A549 (cell line): ENCODE results near the gene TCF4. TPM values are rescaled to one million over a fixed set of nuclear protein-coding genes. Genes with fewer than 3 reads are reported as not detected.

ENCODE experiments used
- ATAC-seq, 2 experiments: fragments of 200-7000 bp in 1 of 2; fragments of >200 bp in 1 of 2; cut with Nextera tagmentation in 1 of 2; cut with Tn5 transposase in 1 of 2; 3 replicates each; pipeline versions ENCODE4 v1.8.0 to v1.9.1; 2018 to 2020; ENCODE audit warnings: mild to moderate bottlenecking in 1 of 2, moderate library complexity in 1 of 2
- CTCF ChIA-PET: fragments of 300-600 bp; sonication (Branson Sonifier 250); formaldehyde crosslinking; extraction: SDS; loops from one replicate; lab custom pipeline; 2021; ENCODE audit warnings: antibody characterized with exemption, inconsistent platforms; lab: Yijun Ruan, JAX
- POLR2A ChIA-PET: fragments of 350-600 bp; formaldehyde crosslinking; extraction: SDS; loops from one replicate; lab custom pipeline; 2021; ENCODE audit warnings: antibody characterized with exemption, inconsistent platforms; lab: Yijun Ruan, JAX
- DNase-seq, 2 experiments: peaks; one replicate each; pipeline versions ENCODE4 v3.0.0 to v3.0.0-alpha.2; 2011 to 2016; ENCODE audit warnings: low read depth in 1 of 2, low spot score in 1 of 2
- FAIRE-seq: peaks from 2 replicates; lab custom pipeline; 2011; peaks lifted over from hg19 to GRCh38; lab: Jason Lieb, UNC
- H3K27ac ChIP-seq, 2 experiments: fragments of >200 bp; sonication (Bioruptor Twin); formaldehyde crosslinking; 3 replicates each; pipeline ENCODE4 v1.5.1; 2016 to 2017
- H3K4me1 ChIP-seq: fragments of >200 bp; sonication (Bioruptor Twin); formaldehyde crosslinking; 3 replicates; pipeline ENCODE4 v1.6.1; 2016
- H3K4me2 ChIP-seq: fragments of >200 bp; sonication (Bioruptor Twin); formaldehyde crosslinking; 3 replicates; pipeline ENCODE4 v1.6.1; 2016
- H3K4me3 ChIP-seq: fragments of >200 bp; sonication (Bioruptor Twin); formaldehyde crosslinking; 3 replicates; pipeline ENCODE4 v1.5.1; 2016
- H3K9me3 ChIP-seq: fragments of >200 bp; sonication (Bioruptor Twin); formaldehyde crosslinking; 3 replicates; pipeline ENCODE4 v1.6.1; 2016
- BHLHE40 ChIP-seq: IDR thresholded peaks from 2 replicates; pipeline ENCODE4 v1.6.1; 2012; ENCODE audit warnings: low read depth, low read length, inconsistent platforms
- EHF ChIP-seq: fragments of 250-450 bp; sonication (Bioruptor Pico); IDR thresholded peaks from 2 replicates; pipeline ENCODE4 v1.5.0; 2020; ENCODE audit warnings: mild to moderate bottlenecking
- EP300 ChIP-seq, 2 experiments: fragments of >200 bp; sonication (Bioruptor Twin); formaldehyde crosslinking; IDR thresholded peaks; 2 replicates in 1 of 2; 3 replicates in 1 of 2; pipeline ENCODE4 v1.6.1; 2016 to 2017
- FOSB ChIP-seq: fragments of 250-450 bp; sonication (Bioruptor Pico); IDR thresholded peaks from 2 replicates; pipeline ENCODE4 v1.5.0; 2020; ENCODE audit warnings: mild to moderate bottlenecking, moderate library complexity
- FOSL2 ChIP-seq, 2 experiments: fragments of 450-650 bp in 1 of 2; fragments of >200 bp in 1 of 2; sonication (Bioruptor Twin) in 1 of 2; formaldehyde crosslinking; IDR thresholded peaks; 2 replicates each; pipeline versions ENCODE4 v1.5.0 to v1.6.1; 2016 to 2020; ENCODE audit warnings: mild to moderate bottlenecking in 1 of 2, moderate library complexity in 1 of 2
- HOXB13 ChIP-seq: fragments of 250-450 bp; sonication (Bioruptor Pico); IDR thresholded peaks from 2 replicates; pipeline ENCODE4 v1.5.0; 2020; ENCODE audit warnings: low read depth, mild to moderate bottlenecking, moderate library complexity
- JUN ChIP-seq, 2 experiments: fragments of >200 bp; sonication (Bioruptor Twin); formaldehyde crosslinking; IDR thresholded peaks; 2 replicates in 1 of 2; 3 replicates in 1 of 2; pipeline ENCODE4 v1.6.1; 2016 to 2017
- KDM1A ChIP-seq: fragments of 200-600 bp; sonication (generic); IDR thresholded peaks from 2 replicates; pipeline ENCODE4 v1.6.1; 2016; ENCODE audit warnings: low read depth, mild to moderate bottlenecking
- RNF2 ChIP-seq: fragments of 200-600 bp; sonication (generic); IDR thresholded peaks from 2 replicates; pipeline ENCODE4 v1.6.1; 2016; ENCODE audit warnings: low read depth, mild to moderate bottlenecking, antibody characterized with exemption, moderate library complexity, borderline replicate concordance
- SREBF2 ChIP-seq: fragments of 450-650 bp; IDR thresholded peaks from 2 replicates; pipeline ENCODE4 v1.6.1; 2014; ENCODE audit warnings: mild to moderate bottlenecking, moderate library complexity
- ZFP36 ChIP-seq: fragments of 450-650 bp; IDR thresholded peaks from 2 replicates; pipeline ENCODE4 v1.6.1; 2014; ENCODE audit warnings: borderline replicate concordance; ENCODE audit not compliant: partially characterized antibody
- WGBS: methylation state at CpG from one replicate; pipeline ENCODE4 v1.1.6; 2017; ENCODE audit errors: missing lambda C conversion rate; 5-methylcytosine and 5-hydroxymethylcytosine counted together
- polyA plus RNA-seq, 4 experiments: library from polyadenylated mRNA; depleted of rRNA in 3 of 4; stranded (reverse); fragments of >200 nt; fragmentation: RNase III in 1 of 4; extraction: RNeasy Plus Mini Kit Qiagen cat#74134 plus additional on column Dnase treatment in 1 of 4; gene quantifications; 2 replicates in 3 of 4; 3 replicates in 1 of 4; pipeline ENCODE4 v1.2.3, GENCODE V29; 2011 to 2017
- TF ChIP-seq, protein P1 (sequence below): IDR thresholded peaks from 2 replicates; pipeline ENCODE4 v1.6.1; 2012; ENCODE audit warnings: low read depth, borderline replicate concordance
- TF ChIP-seq, protein P2 (sequence below): IDR thresholded peaks from 2 replicates; pipeline ENCODE4 v1.6.1; 2012
- TF ChIP-seq, protein P3 (sequence below): fragments of 200-600 bp; sonication (generic); IDR thresholded peaks from 2 replicates; pipeline ENCODE4 v1.6.1; 2016; ENCODE audit warnings: antibody characterized with exemption, mild to moderate bottlenecking, moderate library complexity
- TF ChIP-seq, protein P4 (sequence below): fragments of 450-650 bp; IDR thresholded peaks from 2 replicates; pipeline ENCODE4 v1.6.1; 2014; ENCODE audit warnings: antibody characterized with exemption
- TF ChIP-seq, protein P5 (sequence below): fragments of >200 bp; sonication (Bioruptor Twin); formaldehyde crosslinking; IDR thresholded peaks from 3 replicates; pipeline ENCODE4 v1.5.1; 2016

TCF4 gene
- polyA plus RNA-seq, 2 of the 4 experiments (the other 2 are of a cell fraction): 3.0 to 4.0 TPM

DNA sequence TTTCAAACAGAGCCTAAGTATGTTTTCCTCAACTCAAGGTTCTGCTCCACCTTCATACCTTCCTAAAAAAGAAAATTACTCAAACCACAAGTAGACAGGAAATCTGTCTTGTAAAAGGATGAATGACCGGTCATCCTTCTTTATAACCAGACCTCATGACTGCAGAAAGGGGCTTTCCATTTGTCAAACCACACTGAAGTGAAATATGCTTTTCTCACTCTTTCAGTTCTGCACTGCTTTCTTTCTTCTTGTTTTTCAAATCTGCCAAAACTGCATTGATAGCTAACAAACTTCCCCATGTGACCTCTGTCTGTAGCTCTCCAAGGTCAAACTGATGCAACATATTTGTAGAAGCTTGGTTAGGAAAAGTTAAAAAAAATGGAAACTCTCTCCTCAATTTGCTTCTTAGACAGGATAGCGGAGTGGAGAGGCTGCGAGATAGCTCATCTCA, 319.8 kb downstream of the TCF4 start:
- no peak for DNase-seq
- ATAC-seq: no peak
- Histone ChIP-seq H3K9me3 (no peaks in the 10 kb centered on the region), H3K4me2 (no peak overlapping the region)
- CTCF ChIA-PET: interaction anchor here (1.1 to 1.6 kb wide), 2 partner anchors 8 to 33 kb away, joined by 3 to 4 read pairs; no protein-coding TSS in a partner anchor
- TF ChIP-seq, protein P1, sequence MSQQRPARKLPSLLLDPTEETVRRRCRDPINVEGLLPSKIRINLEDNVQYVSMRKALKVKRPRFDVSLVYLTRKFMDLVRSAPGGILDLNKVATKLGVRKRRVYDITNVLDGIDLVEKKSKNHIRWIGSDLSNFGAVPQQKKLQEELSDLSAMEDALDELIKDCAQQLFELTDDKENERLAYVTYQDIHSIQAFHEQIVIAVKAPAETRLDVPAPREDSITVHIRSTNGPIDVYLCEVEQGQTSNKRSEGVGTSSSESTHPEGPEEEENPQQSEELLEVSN: no peak
- TF ChIP-seq EHF (CRISPR knock-in tag) (no peak), BHLHE40 (no peak), HOXB13 (CRISPR knock-in tag) (no peak)
- TF ChIP-seq, all 56 proteins: peak for 0
- WGBS: 89% methylated on average over 3 of the region's 3 CpGs
- no peak overlapping the region for H3K4me3 ChIP-seq
- FAIRE-seq: no peak
- POLR2A ChIA-PET: no interaction called here
- H3K27ac ChIP-seq: no peak overlapping the region
- no peaks in the 10 kb centered on the region for H3K4me1 ChIP-seq

DNA sequence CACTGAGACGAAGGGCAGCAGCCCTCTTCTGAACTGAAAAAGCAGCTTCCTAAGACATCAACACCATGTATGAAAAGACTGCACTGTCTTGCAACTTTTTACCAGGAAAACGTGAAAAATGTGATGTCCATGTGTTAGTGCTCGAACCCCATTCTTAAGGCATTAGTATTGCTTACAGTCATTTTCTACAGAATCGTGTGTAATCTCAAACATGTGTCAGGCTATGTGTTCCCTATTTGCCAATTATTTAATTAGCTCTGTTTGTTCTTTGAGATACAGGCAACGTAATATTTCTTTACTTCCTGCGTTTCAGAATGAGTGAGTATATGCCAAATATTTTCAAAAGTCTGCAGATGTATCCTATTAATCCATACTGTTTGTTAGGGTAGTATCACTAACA, 321.0 kb downstream of the TCF4 start:
- DNase-seq (no peak), FAIRE-seq (no peak), ATAC-seq (no peak)
- H3K9me3 ChIP-seq: no peaks in the 10 kb centered on the region
- CTCF ChIA-PET: interaction anchor here (0.9 kb wide), 1 partner anchor 96 kb away, joined by 3 read pairs; no protein-coding TSS in a partner anchor
- no peak for TF ChIP-seq FOSB (CRISPR knock-in tag)
- TF ChIP-seq EP300 (IDR thresholded peaks at IDR 0.05): no peak
- no peak for TF ChIP-seq JUN (IDR thresholded peaks at IDR 0.05)
- no peak for TF ChIP-seq SREBF2
- TF ChIP-seq, protein P2, sequence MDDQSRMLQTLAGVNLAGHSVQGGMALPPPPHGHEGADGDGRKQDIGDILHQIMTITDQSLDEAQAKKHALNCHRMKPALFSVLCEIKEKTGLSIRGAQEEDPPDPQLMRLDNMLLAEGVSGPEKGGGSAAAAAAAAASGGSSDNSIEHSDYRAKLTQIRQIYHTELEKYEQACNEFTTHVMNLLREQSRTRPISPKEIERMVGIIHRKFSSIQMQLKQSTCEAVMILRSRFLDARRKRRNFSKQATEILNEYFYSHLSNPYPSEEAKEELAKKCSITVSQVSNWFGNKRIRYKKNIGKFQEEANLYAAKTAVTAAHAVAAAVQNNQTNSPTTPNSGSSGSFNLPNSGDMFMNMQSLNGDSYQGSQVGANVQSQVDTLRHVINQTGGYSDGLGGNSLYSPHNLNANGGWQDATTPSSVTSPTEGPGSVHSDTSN: no peak
- TF ChIP-seq RNF2: no peak
- no peak for TF ChIP-seq EHF (CRISPR knock-in tag)
- TF ChIP-seq, protein P1: no peak
- TF ChIP-seq, protein P3, sequence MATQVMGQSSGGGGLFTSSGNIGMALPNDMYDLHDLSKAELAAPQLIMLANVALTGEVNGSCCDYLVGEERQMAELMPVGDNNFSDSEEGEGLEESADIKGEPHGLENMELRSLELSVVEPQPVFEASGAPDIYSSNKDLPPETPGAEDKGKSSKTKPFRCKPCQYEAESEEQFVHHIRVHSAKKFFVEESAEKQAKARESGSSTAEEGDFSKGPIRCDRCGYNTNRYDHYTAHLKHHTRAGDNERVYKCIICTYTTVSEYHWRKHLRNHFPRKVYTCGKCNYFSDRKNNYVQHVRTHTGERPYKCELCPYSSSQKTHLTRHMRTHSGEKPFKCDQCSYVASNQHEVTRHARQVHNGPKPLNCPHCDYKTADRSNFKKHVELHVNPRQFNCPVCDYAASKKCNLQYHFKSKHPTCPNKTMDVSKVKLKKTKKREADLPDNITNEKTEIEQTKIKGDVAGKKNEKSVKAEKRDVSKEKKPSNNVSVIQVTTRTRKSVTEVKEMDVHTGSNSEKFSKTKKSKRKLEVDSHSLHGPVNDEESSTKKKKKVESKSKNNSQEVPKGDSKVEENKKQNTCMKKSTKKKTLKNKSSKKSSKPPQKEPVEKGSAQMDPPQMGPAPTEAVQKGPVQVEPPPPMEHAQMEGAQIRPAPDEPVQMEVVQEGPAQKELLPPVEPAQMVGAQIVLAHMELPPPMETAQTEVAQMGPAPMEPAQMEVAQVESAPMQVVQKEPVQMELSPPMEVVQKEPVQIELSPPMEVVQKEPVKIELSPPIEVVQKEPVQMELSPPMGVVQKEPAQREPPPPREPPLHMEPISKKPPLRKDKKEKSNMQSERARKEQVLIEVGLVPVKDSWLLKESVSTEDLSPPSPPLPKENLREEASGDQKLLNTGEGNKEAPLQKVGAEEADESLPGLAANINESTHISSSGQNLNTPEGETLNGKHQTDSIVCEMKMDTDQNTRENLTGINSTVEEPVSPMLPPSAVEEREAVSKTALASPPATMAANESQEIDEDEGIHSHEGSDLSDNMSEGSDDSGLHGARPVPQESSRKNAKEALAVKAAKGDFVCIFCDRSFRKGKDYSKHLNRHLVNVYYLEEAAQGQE: no peak
- TF ChIP-seq FOSL2 (IDR thresholded peaks at IDR 0.05): no peak
- no peak for TF ChIP-seq FOSL2 (CRISPR knock-in tag; IDR thresholded peaks at IDR 0.05)
- TF ChIP-seq, protein P4, sequence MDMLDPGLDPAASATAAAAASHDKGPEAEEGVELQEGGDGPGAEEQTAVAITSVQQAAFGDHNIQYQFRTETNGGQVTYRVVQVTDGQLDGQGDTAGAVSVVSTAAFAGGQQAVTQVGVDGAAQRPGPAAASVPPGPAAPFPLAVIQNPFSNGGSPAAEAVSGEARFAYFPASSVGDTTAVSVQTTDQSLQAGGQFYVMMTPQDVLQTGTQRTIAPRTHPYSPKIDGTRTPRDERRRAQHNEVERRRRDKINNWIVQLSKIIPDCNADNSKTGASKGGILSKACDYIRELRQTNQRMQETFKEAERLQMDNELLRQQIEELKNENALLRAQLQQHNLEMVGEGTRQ: no peak
- TF ChIP-seq, protein P5, sequence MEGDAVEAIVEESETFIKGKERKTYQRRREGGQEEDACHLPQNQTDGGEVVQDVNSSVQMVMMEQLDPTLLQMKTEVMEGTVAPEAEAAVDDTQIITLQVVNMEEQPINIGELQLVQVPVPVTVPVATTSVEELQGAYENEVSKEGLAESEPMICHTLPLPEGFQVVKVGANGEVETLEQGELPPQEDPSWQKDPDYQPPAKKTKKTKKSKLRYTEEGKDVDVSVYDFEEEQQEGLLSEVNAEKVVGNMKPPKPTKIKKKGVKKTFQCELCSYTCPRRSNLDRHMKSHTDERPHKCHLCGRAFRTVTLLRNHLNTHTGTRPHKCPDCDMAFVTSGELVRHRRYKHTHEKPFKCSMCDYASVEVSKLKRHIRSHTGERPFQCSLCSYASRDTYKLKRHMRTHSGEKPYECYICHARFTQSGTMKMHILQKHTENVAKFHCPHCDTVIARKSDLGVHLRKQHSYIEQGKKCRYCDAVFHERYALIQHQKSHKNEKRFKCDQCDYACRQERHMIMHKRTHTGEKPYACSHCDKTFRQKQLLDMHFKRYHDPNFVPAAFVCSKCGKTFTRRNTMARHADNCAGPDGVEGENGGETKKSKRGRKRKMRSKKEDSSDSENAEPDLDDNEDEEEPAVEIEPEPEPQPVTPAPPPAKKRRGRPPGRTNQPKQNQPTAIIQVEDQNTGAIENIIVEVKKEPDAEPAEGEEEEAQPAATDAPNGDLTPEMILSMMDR: no peak
- no peak for TF ChIP-seq KDM1A
- no peak for TF ChIP-seq ZFP36
- no peak overlapping the region for H3K4me3 ChIP-seq
- POLR2A ChIA-PET: no interaction called here
- no peak overlapping the region for H3K27ac ChIP-seq
- H3K4me2 ChIP-seq: no peak overlapping the region
- no peaks in the 10 kb centered on the region for H3K4me1 ChIP-seq
- 60% methylated on average over 6 of the region's 6 CpGs for WGBS
